ENCODE data around the gene TMEM45A.
"Not testable (repeated sequence)": the region's sequence is repeated elsewhere in the genome, so short reads cannot be mapped to it uniquely, and the experiment has no call there.

The TMEM45A gene, protein sequence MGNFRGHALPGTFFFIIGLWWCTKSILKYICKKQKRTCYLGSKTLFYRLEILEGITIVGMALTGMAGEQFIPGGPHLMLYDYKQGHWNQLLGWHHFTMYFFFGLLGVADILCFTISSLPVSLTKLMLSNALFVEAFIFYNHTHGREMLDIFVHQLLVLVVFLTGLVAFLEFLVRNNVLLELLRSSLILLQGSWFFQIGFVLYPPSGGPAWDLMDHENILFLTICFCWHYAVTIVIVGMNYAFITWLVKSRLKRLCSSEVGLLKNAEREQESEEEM

DNA sequence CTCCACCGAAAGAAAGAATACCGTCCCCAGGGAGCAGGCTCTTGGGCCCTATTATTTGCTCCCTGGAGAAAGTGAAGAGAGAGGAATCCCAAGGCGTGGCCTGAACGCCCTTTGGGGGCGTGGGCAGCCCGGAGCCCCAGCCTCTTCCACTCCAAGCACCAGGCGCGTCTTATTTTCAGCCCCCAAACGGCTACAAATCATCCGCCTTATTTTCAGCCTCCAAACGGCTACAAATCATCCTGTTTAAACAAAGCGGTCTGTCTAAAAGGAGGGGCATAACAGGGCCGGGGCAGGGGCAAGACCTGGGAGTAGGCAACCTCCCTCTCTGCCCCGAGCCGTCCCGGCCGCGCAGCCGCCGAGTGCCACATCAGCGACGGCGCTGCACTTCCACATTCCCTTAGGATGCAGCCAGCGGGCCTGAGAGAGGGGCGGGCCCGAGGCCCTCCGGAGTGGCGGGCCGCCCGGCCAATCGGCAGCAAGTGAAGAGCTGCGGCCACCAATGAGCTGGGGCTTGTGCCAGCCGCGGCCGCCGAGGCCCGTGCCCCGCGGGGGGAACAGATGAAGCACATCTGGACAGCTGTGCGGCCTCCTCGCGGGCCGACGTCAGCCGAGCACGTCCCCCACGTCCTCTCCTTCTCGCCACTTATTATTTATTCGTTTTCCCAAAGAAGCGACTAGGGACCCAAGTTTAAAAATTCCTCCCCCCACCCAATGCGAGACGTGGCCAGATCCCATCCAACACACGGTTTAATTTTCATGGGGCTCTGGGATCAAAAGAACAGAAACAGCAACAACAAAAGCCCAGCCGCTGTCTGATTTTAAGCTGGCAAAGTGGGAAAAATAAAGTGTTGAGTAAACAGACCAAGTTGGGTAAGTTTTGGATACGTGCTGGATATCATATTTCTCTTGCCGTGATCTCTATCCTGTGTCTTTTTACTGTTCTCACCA lies at the start of gene TMEM45A:
Gene TMEM45A (plus strand): TSS at position 561 of the 948 bp plus-strand sequence. CDS start 62,593 bp downstream, outside the sequence.
- peak within 1 kb of the TSS; percentile 30 for H3K9ac ChIP-seq (ENCODE audit: low read length)
- H3K4me3 ChIP-seq (ENCODE audit: insufficient read depth, low read length, poor library complexity, severe bottlenecking), result peak within 1 kb of the TSS; percentile 36
- no peaks in the 10 kb centered on the region for H3K36me3 ChIP-seq (ENCODE audit: low read length)
- peak within 1 kb of the TSS; percentile 56 for H3K4me2 ChIP-seq (ENCODE audit: low read depth, low read length, poor library complexity, severe bottlenecking)
- peak within 1 kb of the TSS; percentile 88 for H2AFZ ChIP-seq (ENCODE audit: low read depth, low read length, severe bottlenecking)
- H3K27ac ChIP-seq (ENCODE audit: low read depth, low read length), result no peak within 1 kb of the TSS
- TF ChIP-seq EZH2phosphoT487 (conservative IDR thresholded peaks at IDR 0.05; ENCODE audit: low read length) (no peak), CTCF (IDR thresholded peaks at IDR 0.05; ENCODE audit: insufficient read depth, low read length, poor library complexity, severe bottlenecking) (no peak)
- no peaks in the 10 kb centered on the region for H3K27me3 ChIP-seq (ENCODE audit: low read length)
- no peaks in the 10 kb centered on the region for H4K20me1 ChIP-seq (ENCODE audit: low read depth, low read length)
- H3K79me2 ChIP-seq (ENCODE audit: insufficient read depth, low read length), result no peaks in the 10 kb centered on the region
- no peaks in the 10 kb centered on the region for H3F3A ChIP-seq (ENCODE audit: insufficient read depth)
- no peaks in the 10 kb centered on the region for H3K9me3 ChIP-seq (ENCODE audit: insufficient read depth, low read length)
- H3K9me2 ChIP-seq (replicated peaks; ENCODE audit: insufficient read depth, low read length), result no peaks in the 10 kb centered on the region

DNA sequence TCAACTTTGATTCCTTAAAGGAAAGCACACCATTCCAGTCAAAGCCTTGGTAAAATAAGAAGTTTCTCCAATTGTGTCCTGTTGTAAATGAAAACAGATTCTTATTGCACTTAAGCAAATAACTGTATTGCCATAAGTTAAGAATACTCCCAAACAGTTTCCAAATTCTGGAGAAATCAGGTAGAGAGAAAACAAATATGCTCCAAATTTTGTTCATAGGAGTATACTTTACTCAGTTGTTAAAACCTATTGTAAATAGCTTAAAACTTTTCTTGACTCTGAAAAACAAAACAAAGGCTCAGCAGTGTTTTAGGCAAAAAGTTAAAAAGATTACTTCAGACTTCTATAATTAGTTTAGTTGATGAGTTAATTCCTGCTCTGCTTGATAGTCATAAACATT lies 48.7 kb upstream of the TMEM45A start:
- H4K20me1 ChIP-seq (ENCODE audit: low read depth, low read length), result no peaks in the 10 kb centered on the region
- H3K79me2 ChIP-seq (ENCODE audit: insufficient read depth, low read length), result no peaks in the 10 kb centered on the region
- TF ChIP-seq CTCF (IDR thresholded peaks at IDR 0.05; ENCODE audit: insufficient read depth, low read length, poor library complexity, severe bottlenecking), result no peak
- H3K4me3 ChIP-seq (ENCODE audit: insufficient read depth, low read length, poor library complexity, severe bottlenecking), result no peak overlapping the region
- H3K9me2 ChIP-seq (replicated peaks; ENCODE audit: insufficient read depth, low read length), result no peaks in the 10 kb centered on the region
- peaks cover 7% of the 10 kb centered on the region; the same call in 1 of the 2 replicates for H3K9me3 ChIP-seq (ENCODE audit: insufficient read depth, low read length)
- no peak overlapping the region for H2AFZ ChIP-seq (ENCODE audit: low read depth, low read length, severe bottlenecking)
- no peak overlapping the region for H3K9ac ChIP-seq (ENCODE audit: low read length)
- H3F3A ChIP-seq (ENCODE audit: insufficient read depth), result no peaks in the 10 kb centered on the region
- no peak overlapping the region for H3K4me2 ChIP-seq (ENCODE audit: low read depth, low read length, poor library complexity, severe bottlenecking)
- no peaks in the 10 kb centered on the region for H3K36me3 ChIP-seq (ENCODE audit: low read length)
- H3K27me3 ChIP-seq (ENCODE audit: low read length), result no peaks in the 10 kb centered on the region
- H3K27ac ChIP-seq (ENCODE audit: low read depth, low read length), result no peak overlapping the region

DNA sequence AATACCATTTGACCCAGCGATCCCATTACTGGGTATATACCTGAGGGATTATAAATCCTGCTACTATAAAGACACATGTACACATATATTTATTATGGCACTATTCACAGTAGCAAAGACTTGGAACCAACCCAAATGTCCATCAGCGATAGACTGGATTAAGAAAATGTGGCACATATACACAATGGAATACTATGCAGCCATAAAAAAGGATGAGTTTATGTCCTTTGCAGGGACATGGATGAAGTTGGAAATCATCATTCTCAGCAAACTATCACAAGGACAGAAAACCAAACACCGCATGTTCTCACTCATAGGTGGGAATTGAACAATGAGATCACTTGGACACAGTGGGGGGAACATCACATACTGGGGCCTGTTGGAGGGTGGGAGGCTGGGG lies 45.4 kb upstream of the TMEM45A start:
- not testable (repeated sequence) for H3K4me3 ChIP-seq (ENCODE audit: insufficient read depth, low read length, poor library complexity, severe bottlenecking); H4K20me1 ChIP-seq (ENCODE audit: low read depth, low read length); H3K27me3 ChIP-seq (ENCODE audit: low read length); H3K9me3 ChIP-seq (ENCODE audit: insufficient read depth, low read length); H3K27ac ChIP-seq (ENCODE audit: low read depth, low read length); H3K4me2 ChIP-seq (ENCODE audit: low read depth, low read length, poor library complexity, severe bottlenecking); H2AFZ ChIP-seq (ENCODE audit: low read depth, low read length, severe bottlenecking); H3K79me2 ChIP-seq (ENCODE audit: insufficient read depth, low read length); H3F3A ChIP-seq (ENCODE audit: insufficient read depth); H3K36me3 ChIP-seq (ENCODE audit: low read length); H3K9ac ChIP-seq (ENCODE audit: low read length); H3K9me2 ChIP-seq (replicated peaks; ENCODE audit: insufficient read depth, low read length)

DNA sequence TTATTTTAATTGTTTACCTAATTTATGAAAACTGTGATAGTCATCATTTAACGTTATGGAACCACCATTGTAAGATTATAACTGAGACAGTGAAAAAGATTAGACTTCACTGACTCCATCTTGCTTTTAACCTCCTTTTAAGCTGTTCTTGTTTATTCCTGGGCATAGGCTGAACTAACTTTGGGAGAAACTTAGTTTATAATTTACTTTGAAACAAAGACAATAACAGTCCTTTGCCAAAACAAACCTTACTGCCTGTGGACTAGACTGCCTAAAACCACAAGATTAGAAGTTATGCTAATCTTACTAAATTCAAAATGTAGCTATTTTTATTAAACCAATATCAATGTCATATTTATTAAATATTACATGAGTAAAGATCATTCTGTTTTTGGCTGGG lies 44.3 kb upstream of the TMEM45A start:
- H3K27me3 ChIP-seq (ENCODE audit: low read length), result no peaks in the 10 kb centered on the region
- H3F3A ChIP-seq (ENCODE audit: insufficient read depth), result no peaks in the 10 kb centered on the region
- H3K9ac ChIP-seq (ENCODE audit: low read length), result no peak overlapping the region
- H3K36me3 ChIP-seq (ENCODE audit: low read length), result no peaks in the 10 kb centered on the region
- peaks cover 7% of the 10 kb centered on the region; the same call in 1 of the 2 replicates for H3K9me3 ChIP-seq (ENCODE audit: insufficient read depth, low read length)
- H3K4me3 ChIP-seq (ENCODE audit: insufficient read depth, low read length, poor library complexity, severe bottlenecking), result no peak overlapping the region
- TF ChIP-seq EZH2phosphoT487 (conservative IDR thresholded peaks at IDR 0.05; ENCODE audit: low read length), result no peak
- TF ChIP-seq CTCF (IDR thresholded peaks at IDR 0.05; ENCODE audit: insufficient read depth, low read length, poor library complexity, severe bottlenecking), result no peak
- H4K20me1 ChIP-seq (ENCODE audit: low read depth, low read length), result no peaks in the 10 kb centered on the region
- H3K27ac ChIP-seq (ENCODE audit: low read depth, low read length), result no peak overlapping the region
- H3K4me2 ChIP-seq (ENCODE audit: low read depth, low read length, poor library complexity, severe bottlenecking), result no peak overlapping the region
- H2AFZ ChIP-seq (ENCODE audit: low read depth, low read length, severe bottlenecking), result no peak overlapping the region
- H3K9me2 ChIP-seq (replicated peaks; ENCODE audit: insufficient read depth, low read length), result no peaks in the 10 kb centered on the region
- no peaks in the 10 kb centered on the region for H3K79me2 ChIP-seq (ENCODE audit: insufficient read depth, low read length)

Measured in SU-DHL-6 (cell line).